IMR-90 (cell line): ENCODE results near the gene TMEM190. TPM values are rescaled to one million over a fixed set of nuclear protein-coding genes. Genes with fewer than 3 reads are reported as not detected.

Experiments used
- ATAC-seq: fragments of 200-7000 bp; cut with Tn5 transposase; 2 replicates; pipeline ENCODE4 v1.9.1; 2020; ENCODE audit warnings: low read depth, mild to moderate bottlenecking, moderate library complexity
- BruUV-seq: library from RNA; stranded (reverse); fragments of 400-500 nt; replicated peaks from 2 replicates; lab custom pipeline; 2021; lab: Mats Ljungman, UMichigan
- CTCF ChIA-PET: fragments of 300-600 bp; formaldehyde crosslinking; extraction: SDS; loops from one replicate; lab custom pipeline; 2021; ENCODE audit warnings: antibody characterized with exemption; lab: Yijun Ruan, JAX
- POLR2A ChIA-PET: fragments of 300-600 bp; sonication (Branson Sonifier 250); formaldehyde crosslinking; loops from one replicate; lab custom pipeline; 2022; ENCODE audit warnings: antibody characterized with exemption; ENCODE audit not compliant: unreplicated experiment; lab: Charles Lee
- DNase-seq: peaks from one replicate; pipeline ENCODE4 v3.0.0; 2013
- H2AFZ ChIP-seq: replicated peaks from 2 replicates; pipeline ENCODE3; 2013; ENCODE audit warnings: low read length, mild to moderate bottlenecking; ENCODE audit not compliant: poor library complexity
- H2AK5ac ChIP-seq: 2 replicates; pipeline ENCODE4 v1.6.1; 2013; ENCODE audit warnings: low read depth, low read length, inconsistent platforms
- H2AK9ac ChIP-seq: replicated peaks from 2 replicates; pipeline ENCODE3; 2013; ENCODE audit warnings: mild to moderate bottlenecking, low read depth, low read length, moderate library complexity; ENCODE audit not compliant: poor library complexity
- H2BK120ac ChIP-seq: 2 replicates; pipeline ENCODE4 v1.6.1; 2013; ENCODE audit warnings: low read depth, low read length, inconsistent platforms
- H2BK15ac ChIP-seq: 3 replicates; pipeline ENCODE4 v1.6.1; 2013; ENCODE audit warnings: low read depth, low read length, inconsistent platforms
- H2BK20ac ChIP-seq: 2 replicates; pipeline ENCODE4 v1.6.1; 2013; ENCODE audit warnings: low read depth, mild to moderate bottlenecking, inconsistent platforms, low read length, moderate library complexity
- H2BK5ac ChIP-seq: 2 replicates; pipeline ENCODE4 v1.6.1; 2013; ENCODE audit warnings: mild to moderate bottlenecking, low read depth, low read length, inconsistent platforms; ENCODE audit not compliant: poor library complexity, severe bottlenecking
- H3K14ac ChIP-seq: replicated peaks from 2 replicates; pipeline ENCODE4 v1.6.1; 2013; ENCODE audit warnings: low read depth, low read length, inconsistent platforms
- H3K18ac ChIP-seq: 2 replicates; pipeline ENCODE4 v1.6.1; 2013; ENCODE audit warnings: low read depth, low read length, control low read depth
- H3K23ac ChIP-seq: 2 replicates; pipeline ENCODE4 v1.6.1; 2013; ENCODE audit warnings: low read depth, low read length, inconsistent platforms
- H3K27ac ChIP-seq: 2 replicates; pipeline ENCODE4 v1.5.1; 2013; ENCODE audit warnings: mild to moderate bottlenecking, control low read depth, low read length; ENCODE audit not compliant: insufficient read depth
- H3K27me3 ChIP-seq: 2 replicates; pipeline ENCODE4 v1.6.1; 2013; ENCODE audit warnings: low read length; ENCODE audit not compliant: control insufficient read depth, insufficient read depth
- H3K36me3 ChIP-seq: 2 replicates; pipeline ENCODE4 v1.6.1; 2013; ENCODE audit warnings: low read length, mixed read lengths; ENCODE audit not compliant: control insufficient read depth, insufficient read depth
- H3K4ac ChIP-seq: 2 replicates; pipeline ENCODE4 v1.6.1; 2013; ENCODE audit warnings: low read depth, low read length, inconsistent platforms
- H3K4me1 ChIP-seq: 2 replicates; pipeline ENCODE4 v1.6.1; 2013; ENCODE audit warnings: low read length, mixed read lengths; ENCODE audit not compliant: control insufficient read depth, insufficient read depth
- H3K4me2 ChIP-seq: 2 replicates; pipeline ENCODE4 v1.6.1; 2013; ENCODE audit warnings: low read depth, mild to moderate bottlenecking, control low read depth, low read length, moderate library complexity
- H3K4me3 ChIP-seq: 2 replicates; pipeline ENCODE4 v1.5.1; 2013; ENCODE audit warnings: low read depth, mild to moderate bottlenecking, control low read depth, low read length, moderate library complexity; ENCODE audit not compliant: insufficient read depth
- H3K56ac ChIP-seq: 2 replicates; pipeline ENCODE4 v1.6.1; 2013; ENCODE audit warnings: low read length, inconsistent platforms; ENCODE audit not compliant: insufficient read depth; ENCODE audit errors: extremely low read depth
- H3K79me1 ChIP-seq, 2 experiments: 2 replicates each; pipeline ENCODE4 v1.6.1; 2013; ENCODE audit warnings: low read length in 2 of 2, inconsistent platforms in 1 of 2, low read depth in 1 of 2
- H3K9ac ChIP-seq: 2 replicates; pipeline ENCODE4 v1.6.1; 2013; ENCODE audit warnings: low read depth, low read length, control low read depth
- H3K9me1 ChIP-seq: 2 replicates; pipeline ENCODE4 v1.6.1; 2013; ENCODE audit warnings: low read length, inconsistent platforms; ENCODE audit not compliant: insufficient read depth
- H3K9me3 ChIP-seq: 2 replicates; pipeline ENCODE4 v1.6.1; 2013; ENCODE audit warnings: low read length; ENCODE audit not compliant: control insufficient read depth, insufficient read depth
- H4K20me1 ChIP-seq: 2 replicates; pipeline ENCODE4 v1.6.1; 2013; ENCODE audit warnings: low read length, inconsistent platforms; ENCODE audit not compliant: insufficient read depth
- H4K5ac ChIP-seq: 2 replicates; pipeline ENCODE4 v1.6.1; 2013; ENCODE audit warnings: mild to moderate bottlenecking, low read depth, low read length, control low read depth
- H4K8ac ChIP-seq, 2 experiments: 2 replicates each; pipeline ENCODE4 v1.6.1; 2013; ENCODE audit warnings: low read depth in 2 of 2, low read length in 2 of 2, control low read depth in 1 of 2, inconsistent platforms in 1 of 2
- H4K91ac ChIP-seq: 2 replicates; pipeline ENCODE4 v1.6.1; 2013; ENCODE audit warnings: low read depth, low read length, inconsistent platforms; ENCODE audit not compliant: insufficient read depth
- MXI1 ChIP-seq: IDR thresholded peaks from 2 replicates; pipeline ENCODE4 v1.6.1; 2012; ENCODE audit warnings: low read depth, mild to moderate bottlenecking, low read length, moderate library complexity, borderline replicate concordance
- WGBS, 2 experiments: methylation state at CpG; one replicate each; pipeline versions ENCODE4 v1.1.5 to v1.1.7; 2013; ENCODE audit warnings: missing lambda C conversion rate in 2 of 2; ENCODE audit not compliant: insufficient read length in 1 of 2; ENCODE audit errors: extremely low coverage in 2 of 2; 5-methylcytosine and 5-hydroxymethylcytosine counted together
- dilution Hi-C: fragments of 300-500 bp; cut with HindIII; formaldehyde crosslinking; loops from one replicate; pipeline ENCODE4 v1.14.3; 2018; ENCODE audit warnings: low sequenced_read_pairs; ENCODE audit not compliant: unreplicated experiment
- in situ Hi-C: fragments of 300-500 bp; cut with MboI; formaldehyde crosslinking; loops from 3 replicates; pipeline ENCODE4 v1.14.3; 2019; ENCODE audit warnings: low sequenced_read_pairs, inconsistent platforms, mixed read lengths
- intact Hi-C: fragments of 100-400 bp; cut with micrococcal nuclease; formaldehyde crosslinking; loops from 2 replicates; pipeline ENCODE4 v1.10.0; 2022
- polyA plus RNA-seq, 3 experiments: library from polyadenylated mRNA; depleted of rRNA; stranded (reverse); fragments of >200 nt; gene quantifications; 2 replicates each; pipeline ENCODE4 v1.2.3, GENCODE V29; 2012; ENCODE audit warnings: low replicate concordance in 1 of 3
- total RNA-seq: library from RNA; depleted of rRNA; stranded (reverse); fragments of >200 nt; gene quantifications from 2 replicates; pipeline ENCODE4 v1.2.3, GENCODE V29; 2012

The TMEM190 gene
- total and polyA plus RNA-seq, 2 of the 4 experiments (the other 2 are of a cell fraction), result 1.6 TPM; not detected in 1

GRCh38 chr19:55358493-55358892 lies 18.1 kb upstream of the TMEM190 start:
- ChIA-PET CTCF (no interaction called here), POLR2A (no interaction called here)
- H3K18ac ChIP-seq, result no peak overlapping the region
- no peak overlapping the region for H2BK20ac ChIP-seq
- H2AK9ac ChIP-seq, result no peak overlapping the region
- intact Hi-C loops, result no loop called here
- H3K4me1 ChIP-seq, result peaks cover 2% of the 10 kb centered on the region; the same call in 1 of the 2 replicates
- no peaks in the 10 kb centered on the region for H3K36me3 ChIP-seq
- no peak overlapping the region for H2BK120ac ChIP-seq
- no peak overlapping the region for H3K4ac ChIP-seq
- H3K56ac ChIP-seq, result no peak overlapping the region
- no peak overlapping the region for H3K23ac ChIP-seq
- H3K27me3 ChIP-seq, result peaks cover 23% of the 10 kb centered on the region
- H2AK5ac ChIP-seq, result no peak overlapping the region
- H3K9me3 ChIP-seq, result no peaks in the 10 kb centered on the region
- H2BK5ac ChIP-seq, result no peak overlapping the region
- H4K91ac ChIP-seq, result no peak overlapping the region
- no peaks in the 10 kb centered on the region for H3K79me1 ChIP-seq
- H4K5ac ChIP-seq, result no peak overlapping the region
- H3K4me2 ChIP-seq, result no peak overlapping the region
- no peak overlapping the region for H3K14ac ChIP-seq
- in situ Hi-C loops, result no loop called here
- ATAC-seq (no peak), DNase-seq (no peak)
- no peak overlapping the region for H3K4me3 ChIP-seq
- dilution Hi-C loops, result no loop called here
- H2BK15ac ChIP-seq, result no peak overlapping the region
- no peak overlapping the region for H4K8ac ChIP-seq
- no peak overlapping the region for H3K9ac ChIP-seq
- BruUV-seq, result no TSS peak
- TF ChIP-seq MXI1, result no peak
- no peak overlapping the region for H2AFZ ChIP-seq
- H4K20me1 ChIP-seq, result peaks cover 9% of the 10 kb centered on the region; the same call in 1 of the 2 replicates
- no peak overlapping the region for H3K27ac ChIP-seq
- WGBS, 2 experiments, result 92% methylated on average over 11 of the region's 19 CpGs; no CpG with 5 or more reads in 1 of the 2 experiments
- H3K9me1 ChIP-seq, result no peaks in the 10 kb centered on the region
